ENCODE results near the gene FAAP100.
A peak's percentile ranks its signal among the peaks of the same experiment; 100 is the strongest.

FAAP100 gene

DNA sequence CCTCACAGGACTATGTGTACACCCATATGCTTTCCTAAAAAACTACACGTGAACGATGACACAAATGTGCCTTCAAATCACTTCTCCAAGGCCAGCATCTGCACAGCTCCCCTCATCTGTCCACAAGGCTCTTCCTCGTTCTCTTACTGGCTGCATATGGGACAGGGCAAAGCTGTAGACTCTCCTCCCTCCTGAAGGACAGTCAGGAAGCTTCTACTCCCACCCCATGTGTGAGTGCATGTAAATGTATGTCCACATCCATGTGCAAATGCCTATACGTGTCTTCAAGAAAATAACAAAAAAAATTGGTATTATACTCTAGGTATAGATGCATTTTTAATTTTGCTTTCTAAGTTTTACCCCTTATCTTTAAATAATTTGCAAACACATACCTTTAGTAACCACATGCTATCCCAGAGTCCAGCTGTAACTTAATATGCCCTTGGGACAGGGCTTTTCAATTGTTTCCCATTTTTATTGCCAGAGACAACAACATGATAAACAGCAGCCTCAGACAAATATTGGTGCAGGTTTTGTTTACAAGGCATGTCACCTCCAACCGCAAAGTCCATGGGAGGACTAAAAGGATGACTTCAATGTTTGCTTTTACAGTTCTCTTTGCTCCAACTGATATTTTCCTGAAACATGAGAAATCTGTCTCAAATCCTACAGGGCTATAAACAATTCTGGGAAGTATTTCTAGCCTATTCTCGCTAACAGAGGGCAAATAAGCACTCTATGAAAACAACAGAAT lies 31.6 kb upstream of the FAAP100 start:
- peaks cover 30% of the 10 kb centered on the region for H3K4me1 ChIP-seq (ENCODE audit: control insufficient read depth, insufficient read depth, low read length)
- peaks cover 86% of the 10 kb centered on the region for H3K36me3 ChIP-seq (ENCODE audit: control insufficient read depth, insufficient read depth, low read length, severe bottlenecking)

GRCh38 chr17:81582749-81583148 lies 30.6 kb upstream of the FAAP100 start:
- H3K36me3 ChIP-seq (ENCODE audit: control insufficient read depth, insufficient read depth, low read length, severe bottlenecking) = peaks cover 84% of the 10 kb centered on the region

More for the DNA sequence above, 31.6 kb upstream of the FAAP100 start:
- H3K9ac ChIP-seq (ENCODE audit: low read length) = no peak overlapping the region
- H3K27me3 ChIP-seq (replicated peaks; ENCODE audit: control insufficient read depth, insufficient read depth, low read length) = no peaks in the 10 kb centered on the region
- H3K4me3 ChIP-seq (ENCODE audit: low read length) = no peak overlapping the region
- DNase-seq (ENCODE audit: low read depth) = peak; percentile 17
- no peaks in the 10 kb centered on the region for H3K9me3 ChIP-seq (ENCODE audit: control insufficient read depth, low read length)

GRCh38 chr17:81582341-81582740 lies 30.2 kb upstream of the FAAP100 start:
- Histone ChIP-seq H3K4me1 (ENCODE audit: control insufficient read depth, insufficient read depth, low read length) (peaks cover 43% of the 10 kb centered on the region), H3K36me3 (ENCODE audit: control insufficient read depth, insufficient read depth, low read length, severe bottlenecking) (peaks cover 81% of the 10 kb centered on the region), H3K27me3 (replicated peaks; ENCODE audit: control insufficient read depth, insufficient read depth, low read length) (no peaks in the 10 kb centered on the region), H3K9ac (ENCODE audit: low read length) (peak overlapping the region; percentile 33), H3K9me3 (ENCODE audit: control insufficient read depth, low read length) (no peaks in the 10 kb centered on the region), H3K4me3 (ENCODE audit: low read length) (no peak overlapping the region)
- DNase-seq (ENCODE audit: low read depth) = peak; percentile 34

More at GRCh38 chr17:81582749-81583148, 30.6 kb upstream of the FAAP100 start:
- Histone ChIP-seq H3K4me1 (ENCODE audit: control insufficient read depth, insufficient read depth, low read length) (peaks cover 39% of the 10 kb centered on the region), H3K9me3 (ENCODE audit: control insufficient read depth, low read length) (no peaks in the 10 kb centered on the region), H3K27me3 (replicated peaks; ENCODE audit: control insufficient read depth, insufficient read depth, low read length) (no peaks in the 10 kb centered on the region), H3K4me3 (ENCODE audit: low read length) (no peak overlapping the region), H3K9ac (ENCODE audit: low read length) (peak overlapping the region; percentile 33)
- DNase-seq (ENCODE audit: low read depth) = no peak

DNA sequence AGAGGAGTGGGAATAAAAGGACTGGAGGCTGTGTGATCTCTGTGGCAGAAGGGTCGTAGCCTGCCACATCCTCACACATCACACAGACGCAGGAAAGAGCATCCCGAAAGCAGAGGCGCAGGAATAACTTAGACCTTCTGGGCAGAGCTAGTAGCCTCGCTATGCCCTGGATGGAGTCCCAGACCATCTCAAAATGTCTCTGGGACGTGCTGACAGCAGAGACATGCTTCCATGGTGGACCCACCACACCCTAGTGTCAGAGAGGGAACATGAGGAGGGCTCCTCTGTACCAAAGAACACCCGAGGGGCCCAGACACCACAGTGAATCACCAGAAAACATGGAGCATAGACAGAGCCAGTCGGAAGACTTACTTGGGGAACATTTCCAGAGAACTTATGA lies 29.6 kb upstream of the FAAP100 start:
- H3K36me3 ChIP-seq (ENCODE audit: control insufficient read depth, insufficient read depth, low read length, severe bottlenecking) = peaks cover 78% of the 10 kb centered on the region
- DNase-seq (ENCODE audit: low read depth) = no peak

GRCh38 chr17:81580481-81580880 lies 28.3 kb upstream of the FAAP100 start:
- peaks cover 62% of the 10 kb centered on the region for H3K4me1 ChIP-seq (ENCODE audit: control insufficient read depth, insufficient read depth, low read length)
- no peak for DNase-seq (ENCODE audit: low read depth)

More for the DNA sequence above, 29.6 kb upstream of the FAAP100 start:
- no peak overlapping the region for H3K9ac ChIP-seq (ENCODE audit: low read length)
- peaks cover 49% of the 10 kb centered on the region for H3K4me1 ChIP-seq (ENCODE audit: control insufficient read depth, insufficient read depth, low read length)
- no peak overlapping the region for H3K4me3 ChIP-seq (ENCODE audit: low read length)
- H3K9me3 ChIP-seq (ENCODE audit: control insufficient read depth, low read length) = no peaks in the 10 kb centered on the region
- no peaks in the 10 kb centered on the region for H3K27me3 ChIP-seq (replicated peaks; ENCODE audit: control insufficient read depth, insufficient read depth, low read length)

DNA sequence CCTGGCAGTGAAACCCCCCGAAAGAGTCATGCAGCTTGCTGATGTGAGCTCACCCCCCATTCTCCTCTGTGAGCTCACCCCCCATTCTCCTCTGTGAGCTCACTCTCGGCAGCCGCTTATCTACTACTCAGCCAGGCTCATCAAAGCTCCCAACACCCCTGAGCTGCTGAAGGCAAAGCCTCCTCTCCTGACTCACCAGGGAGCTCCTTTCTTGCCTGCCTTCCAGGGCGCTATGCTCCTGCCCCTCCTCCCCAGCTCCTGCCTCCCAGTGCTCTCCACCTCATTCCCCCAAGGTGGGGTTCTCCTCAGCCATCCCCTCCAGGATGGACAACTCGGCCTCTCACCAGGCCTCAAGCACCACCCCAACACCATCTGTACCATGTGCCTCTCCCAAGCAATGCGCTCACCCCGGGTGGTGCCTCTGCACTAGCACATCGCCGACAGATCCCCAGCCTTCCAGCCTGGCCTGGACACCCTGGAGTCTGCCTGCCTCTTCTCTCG lies 27.7 kb upstream of the FAAP100 start:
- Histone ChIP-seq H3K36me3 (ENCODE audit: control insufficient read depth, insufficient read depth, low read length, severe bottlenecking) (peaks cover 64% of the 10 kb centered on the region), H3K4me1 (ENCODE audit: control insufficient read depth, insufficient read depth, low read length) (peaks cover 63% of the 10 kb centered on the region), H3K4me3 (ENCODE audit: low read length) (no peak overlapping the region), H3K9me3 (ENCODE audit: control insufficient read depth, low read length) (no peaks in the 10 kb centered on the region), H3K9ac (ENCODE audit: low read length) (no peak overlapping the region), H3K27me3 (replicated peaks; ENCODE audit: control insufficient read depth, insufficient read depth, low read length) (no peaks in the 10 kb centered on the region)
- DNase-seq (ENCODE audit: low read depth) = peak; percentile 52

More at GRCh38 chr17:81580481-81580880, 28.3 kb upstream of the FAAP100 start:
- Histone ChIP-seq H3K4me3 (ENCODE audit: low read length) (no peak overlapping the region), H3K9me3 (ENCODE audit: control insufficient read depth, low read length) (no peaks in the 10 kb centered on the region), H3K36me3 (ENCODE audit: control insufficient read depth, insufficient read depth, low read length, severe bottlenecking) (peaks cover 70% of the 10 kb centered on the region), H3K27me3 (replicated peaks; ENCODE audit: control insufficient read depth, insufficient read depth, low read length) (no peaks in the 10 kb centered on the region), H3K9ac (ENCODE audit: low read length) (no peak overlapping the region)

GRCh38 chr17:81579298-81579697 lies 27.1 kb upstream of the FAAP100 start:
- H3K4me1 ChIP-seq (ENCODE audit: control insufficient read depth, insufficient read depth, low read length) = peaks cover 63% of the 10 kb centered on the region
- H3K36me3 ChIP-seq (ENCODE audit: control insufficient read depth, insufficient read depth, low read length, severe bottlenecking) = peaks cover 64% of the 10 kb centered on the region
- DNase-seq (ENCODE audit: low read depth) = no peak

DNA sequence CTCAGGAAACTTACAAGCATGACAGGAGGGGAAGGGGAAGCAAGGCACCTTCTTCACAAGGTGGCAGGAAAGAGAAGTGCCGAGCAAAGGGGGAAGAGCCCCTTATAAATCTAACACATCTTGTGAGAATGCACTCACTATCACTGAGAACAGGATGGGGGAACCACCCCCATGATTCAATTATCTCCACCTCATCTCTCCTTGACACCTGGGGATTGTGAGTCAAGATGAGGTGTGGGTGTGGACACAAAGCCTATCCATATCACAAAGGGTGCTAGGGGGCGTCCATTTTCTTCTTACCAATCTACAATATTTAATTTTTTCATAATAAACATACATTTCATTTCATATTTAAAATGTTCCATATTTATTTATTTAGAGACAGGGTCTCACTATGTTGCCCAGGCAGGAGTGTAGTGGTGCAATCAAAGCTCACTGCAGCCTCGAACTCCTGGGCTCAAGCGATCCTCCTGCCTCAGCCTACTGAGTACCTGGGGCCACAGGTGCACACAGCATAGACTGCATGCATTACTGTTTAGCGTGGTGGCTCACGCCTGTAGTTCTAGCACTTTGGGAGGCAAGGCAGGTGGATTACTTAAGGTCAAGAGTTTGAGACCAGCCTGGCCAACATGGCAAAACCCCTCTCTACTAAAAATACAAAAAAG lies 26.5 kb upstream of the FAAP100 start:
- Histone ChIP-seq H3K9me3 (ENCODE audit: control insufficient read depth, low read length) (no peaks in the 10 kb centered on the region), H3K27me3 (replicated peaks; ENCODE audit: control insufficient read depth, insufficient read depth, low read length) (no peaks in the 10 kb centered on the region), H3K4me1 (ENCODE audit: control insufficient read depth, insufficient read depth, low read length) (peaks cover 61% of the 10 kb centered on the region), H3K9ac (ENCODE audit: low read length) (no peak overlapping the region), H3K4me3 (ENCODE audit: low read length) (no peak overlapping the region), H3K36me3 (ENCODE audit: control insufficient read depth, insufficient read depth, low read length, severe bottlenecking) (peaks cover 64% of the 10 kb centered on the region)
- DNase-seq (ENCODE audit: low read depth) = no peak

More at GRCh38 chr17:81579298-81579697, 27.1 kb upstream of the FAAP100 start:
- Histone ChIP-seq H3K27me3 (replicated peaks; ENCODE audit: control insufficient read depth, insufficient read depth, low read length) (no peaks in the 10 kb centered on the region), H3K9me3 (ENCODE audit: control insufficient read depth, low read length) (no peaks in the 10 kb centered on the region), H3K4me3 (ENCODE audit: low read length) (no peak overlapping the region), H3K9ac (ENCODE audit: low read length) (no peak overlapping the region)

DNA sequence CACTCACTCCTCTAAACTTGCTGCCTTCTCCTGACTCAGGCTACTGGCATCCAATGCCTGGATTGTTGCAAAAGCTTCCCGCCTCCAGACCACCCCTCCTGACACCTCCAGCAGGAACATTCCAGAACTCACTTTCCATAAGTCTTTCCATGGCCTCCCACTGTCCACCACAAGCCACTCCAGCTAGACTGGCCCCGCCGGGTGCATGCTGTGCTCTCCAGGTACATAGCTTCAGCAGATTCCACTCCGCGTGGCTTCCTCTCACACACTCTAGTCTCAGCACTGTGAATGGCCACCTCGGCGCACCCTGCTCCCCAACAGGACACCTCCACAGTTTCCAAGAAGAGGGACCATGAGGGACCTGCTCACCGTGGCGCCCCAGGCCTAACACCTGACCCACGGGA lies 25.9 kb upstream of the FAAP100 start:
- peak; percentile 25 for DNase-seq (ENCODE audit: low read depth)
- Histone ChIP-seq H3K27me3 (replicated peaks; ENCODE audit: control insufficient read depth, insufficient read depth, low read length) (no peaks in the 10 kb centered on the region), H3K9me3 (ENCODE audit: control insufficient read depth, low read length) (no peaks in the 10 kb centered on the region), H3K4me1 (ENCODE audit: control insufficient read depth, insufficient read depth, low read length) (peaks cover 56% of the 10 kb centered on the region), H3K4me3 (ENCODE audit: low read length) (no peak overlapping the region), H3K36me3 (ENCODE audit: control insufficient read depth, insufficient read depth, low read length, severe bottlenecking) (peaks cover 64% of the 10 kb centered on the region), H3K9ac (ENCODE audit: low read length) (no peak overlapping the region)

GRCh38 chr17:81577278-81578000 lies 25.3 kb upstream of the FAAP100 start:
- peak overlapping the region; percentile 61 for H3K4me3 ChIP-seq (ENCODE audit: low read length)
- H3K27me3 ChIP-seq (replicated peaks; ENCODE audit: control insufficient read depth, insufficient read depth, low read length) = no peaks in the 10 kb centered on the region
- H3K4me1 ChIP-seq (ENCODE audit: control insufficient read depth, insufficient read depth, low read length) = peaks cover 54% of the 10 kb centered on the region
- DNase-seq (ENCODE audit: low read depth) = peak; percentile 22
- no peaks in the 10 kb centered on the region for H3K9me3 ChIP-seq (ENCODE audit: control insufficient read depth, low read length)
- peak overlapping the region; percentile 76 for H3K9ac ChIP-seq (ENCODE audit: low read length)
- H3K36me3 ChIP-seq (ENCODE audit: control insufficient read depth, insufficient read depth, low read length, severe bottlenecking) = peaks cover 64% of the 10 kb centered on the region

All from adipocyte (in vitro differentiated cells).